NCI-H2227 treated with DMSO at 0.1 percent for 48 hours (cell line): Measurements from ENCODE around the gene ORC5.
"Not testable (repeated sequence)": the region's sequence is repeated elsewhere in the genome, so short reads cannot be mapped to it uniquely, and the experiment has no call there.

ENCODE experiments used
- DNase-seq: peaks from one replicate; lab custom pipeline; 2025; lab: John Stamatoyannopoulos, UW

ORC5 gene

GRCh38 chr7:104185346-104185745 is 22.5 kb downstream of the ORC5 start:
- no peak for DNase-seq

DNA sequence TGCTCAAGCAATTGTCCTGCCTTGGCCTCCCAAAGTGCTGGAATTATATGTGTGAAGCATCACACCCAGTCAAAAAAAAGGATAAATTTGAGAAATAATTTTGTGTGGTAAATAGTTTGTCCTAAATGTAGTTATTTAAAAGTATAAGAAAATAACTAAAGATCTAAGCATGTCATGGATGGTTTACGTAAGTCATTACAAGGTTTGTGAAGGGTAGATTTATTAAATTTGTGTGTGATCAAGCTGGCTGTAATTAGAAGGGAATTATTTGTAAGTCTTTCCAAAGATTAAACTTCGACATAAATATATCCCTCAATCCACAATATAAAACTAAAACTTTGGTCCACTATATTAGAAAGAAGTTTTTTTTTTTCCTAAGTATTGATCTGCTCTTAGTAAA is 28.6 kb downstream of the ORC5 start:
- no peak for DNase-seq

- not testable (repeated sequence) for DNase-seq
These were observed 30.2 kb downstream of the ORC5 start for GRCh38 chr7:104177565-104178083.

GRCh38 chr7:104176332-104176731 is 31.5 kb downstream of the ORC5 start:
- DNase-seq: no peak

DNA sequence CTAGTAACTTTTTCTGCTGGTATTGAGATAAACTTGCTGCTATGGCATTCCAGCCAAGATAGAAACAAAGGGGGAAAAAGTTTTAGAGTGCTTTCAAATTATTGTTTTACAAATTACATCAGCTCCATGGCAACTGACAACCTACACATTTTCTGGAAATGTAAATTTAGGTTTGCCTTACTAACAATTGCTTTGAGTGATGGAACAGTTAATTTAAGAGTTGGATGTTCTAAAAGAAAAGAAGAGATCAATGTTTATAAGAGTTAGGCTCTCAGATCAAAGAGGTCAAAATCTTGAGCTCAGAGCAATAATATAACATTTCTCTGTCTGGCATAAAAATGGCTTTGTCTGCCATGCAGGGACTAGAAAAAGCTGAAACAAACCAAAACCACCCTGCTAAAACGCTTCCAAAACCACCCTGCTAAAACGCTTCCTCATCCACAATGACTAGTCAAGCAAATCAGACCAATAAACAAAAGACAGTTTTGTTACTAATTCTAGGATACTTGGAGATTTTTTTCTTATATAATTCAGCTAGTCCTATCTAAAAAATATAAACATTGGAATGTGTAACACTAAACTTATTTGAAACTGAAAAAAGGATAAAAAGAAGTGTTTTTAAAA is 32.3 kb downstream of the ORC5 start:
- no peak for DNase-seq

DNA sequence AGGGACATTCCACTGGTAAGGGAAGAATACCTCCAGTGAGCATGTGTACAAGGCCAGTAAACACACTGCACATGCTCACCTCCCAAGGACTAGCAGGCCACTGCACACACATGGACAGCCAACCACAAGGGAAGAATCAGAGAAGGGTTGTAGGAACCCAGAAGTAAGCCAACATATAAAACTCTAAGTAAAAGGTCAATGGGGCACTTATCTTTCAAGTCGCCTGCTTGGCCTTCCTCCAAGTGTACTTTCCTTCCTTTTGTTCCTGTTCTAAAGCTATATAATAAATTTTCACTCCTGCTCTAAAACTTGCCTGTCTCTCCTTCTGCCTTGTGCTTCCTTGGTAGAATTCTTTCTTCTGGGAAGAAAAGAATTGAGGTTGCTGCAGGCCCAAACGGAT is 33.0 kb downstream of the ORC5 start:
- DNase-seq: no peak

DNA sequence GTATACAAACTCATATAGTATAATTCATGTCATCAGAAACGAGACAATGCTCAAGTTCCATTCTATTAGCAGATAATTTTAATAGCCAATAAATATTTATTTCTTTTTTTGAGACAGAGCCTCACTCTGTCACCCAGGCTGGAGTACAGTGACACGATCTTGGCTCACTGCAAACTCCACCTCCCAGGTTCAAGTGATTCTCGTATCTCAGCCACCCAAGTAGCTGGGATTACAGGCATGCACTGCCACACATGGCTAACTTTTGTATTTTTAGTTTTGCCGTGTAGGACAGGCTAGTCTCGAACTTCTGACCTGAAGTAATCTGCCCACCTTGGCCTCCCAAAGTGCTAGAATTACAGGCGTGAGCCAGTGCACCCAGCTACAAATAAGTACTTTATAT is 45.7 kb downstream of the ORC5 start:
- DNase-seq: no peak

GRCh38 chr7:104161244-104161643 is 46.6 kb downstream of the ORC5 start:
- no peak for DNase-seq

GRCh38 chr7:104160375-104160774 is 47.4 kb downstream of the ORC5 start:
- DNase-seq: peak; percentile 79

GRCh38 chr7:104156842-104157277 is 51.0 kb downstream of the ORC5 start:
- DNase-seq: peak; percentile 69

DNA sequence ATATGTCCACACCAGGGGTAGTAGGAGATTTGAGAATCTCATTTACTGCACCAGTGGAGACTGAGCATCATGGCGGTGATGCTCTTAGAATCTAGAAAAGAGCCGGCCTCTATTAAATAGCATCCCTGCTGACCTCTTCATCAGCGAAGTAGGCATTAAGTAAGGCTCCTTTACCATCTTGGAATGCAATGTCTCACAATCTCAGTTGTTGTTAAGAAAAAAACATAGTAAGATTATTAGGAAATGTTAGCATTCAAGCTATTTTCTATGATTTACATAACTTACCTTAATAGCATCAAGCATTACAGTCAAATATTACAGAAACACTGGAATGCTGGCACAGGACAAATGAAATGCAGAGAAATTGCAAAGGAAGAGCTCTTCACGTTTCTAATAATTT is 54.5 kb downstream of the ORC5 start:
- DNase-seq: peak; percentile 23

GRCh38 chr7:104152468-104152867 is 55.3 kb downstream of the ORC5 start:
- no peak for DNase-seq

GRCh38 chr7:104150470-104150869 is 57.3 kb downstream of the ORC5 start:
- no peak for DNase-seq

DNA sequence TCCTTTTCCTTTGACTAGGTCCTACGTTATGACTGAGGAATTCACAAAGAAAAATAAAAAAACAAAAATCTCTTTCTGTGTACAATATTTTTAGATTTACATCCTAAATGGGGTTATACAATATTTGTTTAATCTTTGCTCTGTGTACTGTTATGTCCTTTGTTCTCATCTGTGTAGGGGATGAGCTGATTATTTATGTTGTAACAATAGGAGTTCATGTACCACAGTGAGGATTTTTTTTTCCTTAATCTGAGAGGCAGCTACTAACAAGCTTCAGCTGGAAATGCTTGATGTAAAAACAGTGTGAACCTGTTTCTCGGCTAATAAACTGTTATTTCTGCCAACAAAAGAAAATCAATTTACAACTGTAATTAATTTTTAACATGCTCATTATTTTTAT is 58.0 kb downstream of the ORC5 start:
- DNase-seq: no peak

GRCh38 chr7:104142147-104142546 is 65.7 kb downstream of the ORC5 start:
- DNase-seq: no peak

DNA sequence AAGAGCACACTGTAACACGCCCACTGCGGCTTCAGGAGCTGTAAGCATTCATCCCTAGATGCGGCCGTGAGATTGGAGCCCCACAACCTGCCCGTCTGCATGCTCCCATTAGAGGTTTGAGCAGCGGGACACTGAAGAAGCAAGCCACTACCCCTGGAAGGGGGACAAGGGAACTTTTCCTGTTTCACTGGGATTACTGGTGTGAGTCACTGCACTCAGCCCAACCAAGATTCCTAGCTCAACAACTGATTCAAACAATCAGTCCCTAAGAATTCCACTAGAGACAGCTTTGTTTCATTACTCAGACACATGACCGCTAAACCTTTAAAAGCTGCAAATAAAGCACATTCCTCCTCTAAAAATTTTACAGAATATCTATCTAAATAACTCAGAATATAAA is 69.8 kb downstream of the ORC5 start:
- no peak for DNase-seq

GRCh38 chr7:104137511-104137910 is 70.3 kb downstream of the ORC5 start:
- DNase-seq: no peak

DNA sequence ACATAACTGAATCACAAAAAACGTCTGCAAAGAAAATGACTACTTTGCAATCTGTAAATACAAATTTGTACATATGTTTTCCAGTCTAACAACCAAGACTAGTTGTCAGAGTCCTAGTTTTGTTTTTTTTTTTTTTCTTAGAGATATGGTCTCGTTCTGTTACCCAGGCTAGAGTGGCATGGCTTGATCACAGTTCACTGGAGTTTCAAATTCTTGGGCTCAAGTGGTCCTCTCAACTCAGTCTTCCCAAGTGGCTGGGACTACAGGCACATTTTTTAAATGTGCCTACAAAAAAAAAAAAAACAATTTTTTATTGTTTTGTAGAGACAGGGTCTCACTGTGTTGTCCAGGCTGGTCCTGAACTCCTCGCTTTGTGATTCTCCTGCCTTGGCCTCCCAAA is 70.8 kb downstream of the ORC5 start:
- DNase-seq: no peak

- no peak for DNase-seq
These were observed 71.3 kb downstream of the ORC5 start for GRCh38 chr7:104136561-104136960.

DNA sequence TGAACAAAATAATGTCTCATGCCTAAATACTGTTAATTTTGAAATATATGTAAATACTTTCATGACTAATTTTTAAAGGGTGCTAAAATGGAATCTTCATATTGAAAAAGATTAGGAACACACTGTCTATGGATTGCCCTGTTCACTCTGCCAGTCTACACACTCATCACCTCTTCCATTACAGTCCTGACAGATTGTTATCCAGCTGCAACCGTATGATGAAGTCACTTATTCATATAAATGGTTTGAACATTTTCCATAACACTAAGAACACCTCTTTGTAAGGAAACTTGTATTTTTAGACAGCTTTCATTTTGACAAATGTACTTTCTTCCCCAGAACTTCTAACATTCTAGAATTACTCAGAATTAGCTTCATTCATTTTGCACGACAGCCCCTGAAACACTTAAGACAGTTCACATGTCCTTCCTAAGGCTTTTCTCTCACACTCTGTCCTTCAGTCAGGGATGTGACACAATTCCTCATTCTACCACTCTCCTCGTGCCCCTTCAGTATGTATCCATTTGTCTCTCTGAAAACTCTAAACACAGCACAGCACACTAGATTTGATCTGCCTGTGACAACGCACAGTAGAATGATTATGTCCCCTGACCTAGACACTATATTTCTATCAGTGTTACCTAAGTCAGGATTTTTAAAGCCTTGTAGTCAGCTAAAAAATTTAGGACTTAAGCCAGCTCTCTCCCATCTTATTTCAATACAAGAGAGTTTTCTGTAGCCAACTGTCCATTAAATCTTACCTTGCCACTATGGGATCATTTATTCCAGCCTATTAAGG is 71.9 kb downstream of the ORC5 start:
- no peak for DNase-seq

DNA sequence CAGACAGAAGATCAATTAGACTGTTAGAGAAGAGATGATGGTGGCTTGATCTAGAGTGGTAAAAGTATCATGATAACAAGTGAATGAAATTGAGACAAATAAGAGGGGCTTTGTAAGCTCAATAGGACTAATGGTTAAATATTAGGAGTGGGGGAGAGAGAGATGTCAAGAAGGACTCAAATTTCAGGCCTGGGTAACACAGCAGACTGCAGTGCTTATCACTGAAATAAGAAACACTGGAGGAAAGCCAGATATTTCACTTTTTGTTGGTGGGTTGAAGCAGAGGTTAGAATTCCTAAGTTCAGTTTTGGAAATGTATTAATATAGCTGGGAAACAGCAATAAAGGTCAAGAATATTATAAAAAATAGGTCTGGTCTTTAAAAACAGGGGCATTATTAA is 74.6 kb downstream of the ORC5 start:
- no peak for DNase-seq

GRCh38 chr7:104130726-104131125 is 77.1 kb downstream of the ORC5 start:
- no peak for DNase-seq

GRCh38 chr7:104127204-104127603 is 80.6 kb downstream of the ORC5 start:
- no peak for DNase-seq
